ENCODE measurements around the gene C13orf46. TPM values are rescaled to one million over a fixed set of nuclear protein-coding genes. Genes with fewer than 3 reads are reported as not detected.
"Not testable (repeated sequence)": the region's sequence is repeated elsewhere in the genome, so short reads cannot be mapped to it uniquely, and the experiment has no call there.

The C13orf46 gene
- total RNA-seq, 2 experiments from 2014 or later, result 2.2 to 3.1 TPM

- Mint-ChIP-seq H3K9me3 (ENCODE audit: insufficient read depth) (no peaks in the 10 kb centered on the region), H3K4me1 (ENCODE audit: low read depth) (no peaks in the 10 kb centered on the region), H3K27ac (no peak overlapping the region), H3K27me3 (ENCODE audit: low read depth) (peaks cover 34% of the 10 kb centered on the region), H3K36me3 (ENCODE audit: low read depth) (no peaks in the 10 kb centered on the region), H3K4me3 (no peak overlapping the region)
- no peak for DNase-seq
- CTCF ChIA-PET, result no interaction called here
- no peak for ATAC-seq
- POLR2A ChIA-PET, result no interaction called here
These were observed 59.4 kb downstream of the C13orf46 start for GRCh38 chr13:113914333-113915011.

- DNase-seq, result peak; percentile 17
- CTCF ChIA-PET; H3K9me3 Mint-ChIP-seq (ENCODE audit: insufficient read depth); H3K4me3 Mint-ChIP-seq; POLR2A ChIA-PET; H3K36me3 Mint-ChIP-seq (ENCODE audit: low read depth); H3K27ac Mint-ChIP-seq; H3K4me1 Mint-ChIP-seq (ENCODE audit: low read depth); ATAC-seq: not testable (repeated sequence)
- H3K27me3 Mint-ChIP-seq (ENCODE audit: low read depth), result peaks cover 39% of the 10 kb centered on the region
These were observed 60.0 kb downstream of the C13orf46 start for GRCh38 chr13:113913838-113914237.

GRCh38 chr13:113913408-113913807, 60.5 kb downstream of the C13orf46 start:
- H3K4me3 Mint-ChIP-seq; H3K9me3 Mint-ChIP-seq (ENCODE audit: insufficient read depth); CTCF ChIA-PET; H3K27ac Mint-ChIP-seq; H3K4me1 Mint-ChIP-seq (ENCODE audit: low read depth); POLR2A ChIA-PET; DNase-seq; ATAC-seq; H3K36me3 Mint-ChIP-seq (ENCODE audit: low read depth): not testable (repeated sequence)
- peaks cover 40% of the 10 kb centered on the region for H3K27me3 Mint-ChIP-seq (ENCODE audit: low read depth)

- Mint-ChIP-seq H3K9me3 (ENCODE audit: insufficient read depth) (no peaks in the 10 kb centered on the region), H3K4me3 (no peak overlapping the region), H3K36me3 (ENCODE audit: low read depth) (no peaks in the 10 kb centered on the region), H3K27me3 (ENCODE audit: low read depth) (peaks cover 46% of the 10 kb centered on the region), H3K27ac (no peak overlapping the region), H3K4me1 (ENCODE audit: low read depth) (peaks cover 3% of the 10 kb centered on the region)
- CTCF ChIA-PET, result no interaction called here
- POLR2A ChIA-PET, result no interaction called here
- DNase-seq, result no peak
- ATAC-seq, result no peak
These were observed 61.3 kb downstream of the C13orf46 start for GRCh38 chr13:113912596-113912995.

DNA sequence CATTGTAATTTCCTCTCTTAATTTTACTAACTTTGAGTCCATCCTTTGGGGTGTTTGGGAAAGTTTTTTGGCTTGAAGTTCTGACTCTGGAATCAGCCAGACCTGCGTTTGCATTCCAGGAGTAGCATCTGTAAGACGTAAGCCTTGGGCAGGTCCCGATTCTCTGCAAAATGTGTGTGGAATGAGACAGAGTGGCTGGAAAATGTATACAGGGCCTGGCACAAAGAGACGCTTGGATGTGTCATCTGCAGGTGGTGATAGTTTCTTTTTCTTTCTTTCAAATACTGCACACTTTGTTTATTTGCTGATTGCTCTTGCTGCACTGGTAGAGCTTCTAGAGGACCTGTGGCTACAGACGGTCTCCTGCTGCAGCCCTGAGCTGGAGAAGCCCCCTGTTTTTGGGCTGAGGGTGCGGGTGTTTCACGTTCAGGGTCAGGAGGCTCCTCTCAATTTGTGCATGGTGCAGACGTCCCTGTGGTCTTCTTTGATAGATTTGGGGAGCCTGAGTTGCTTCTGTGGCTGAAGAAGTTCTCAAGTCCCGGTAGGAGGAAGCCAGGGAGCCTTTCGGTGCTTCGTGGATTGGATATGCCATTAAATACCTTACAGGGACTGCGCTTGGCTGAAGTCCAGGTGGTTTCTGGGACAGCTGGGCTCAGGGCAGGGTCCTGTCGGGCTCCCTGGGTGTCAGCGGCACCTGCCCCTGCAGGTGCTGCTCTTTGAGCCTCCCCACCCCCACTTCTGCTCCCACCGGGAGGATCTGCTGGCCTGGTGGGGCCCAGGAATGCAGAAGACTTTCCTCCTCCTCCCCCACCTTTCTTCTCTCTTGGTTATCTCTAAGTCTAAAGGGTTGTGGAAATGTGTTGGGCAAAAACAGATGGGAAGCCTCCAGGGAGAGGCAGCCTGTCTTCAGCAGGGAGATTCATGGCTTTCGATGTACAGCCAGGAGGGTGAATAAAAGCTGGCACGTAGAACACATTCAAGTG, 66.0 kb downstream of the C13orf46 start:
- Mint-ChIP-seq H3K27me3 (ENCODE audit: low read depth) (peaks cover 40% of the 10 kb centered on the region), H3K4me1 (ENCODE audit: low read depth) (peaks cover 3% of the 10 kb centered on the region), H3K9me3 (ENCODE audit: insufficient read depth) (no peaks in the 10 kb centered on the region), H3K27ac (no peak overlapping the region), H3K36me3 (ENCODE audit: low read depth) (no peaks in the 10 kb centered on the region), H3K4me3 (no peak overlapping the region)
- ChIA-PET CTCF (no interaction called here), POLR2A (no interaction called here)
- DNase-seq (peak; percentile 9), ATAC-seq (no peak)

DNA sequence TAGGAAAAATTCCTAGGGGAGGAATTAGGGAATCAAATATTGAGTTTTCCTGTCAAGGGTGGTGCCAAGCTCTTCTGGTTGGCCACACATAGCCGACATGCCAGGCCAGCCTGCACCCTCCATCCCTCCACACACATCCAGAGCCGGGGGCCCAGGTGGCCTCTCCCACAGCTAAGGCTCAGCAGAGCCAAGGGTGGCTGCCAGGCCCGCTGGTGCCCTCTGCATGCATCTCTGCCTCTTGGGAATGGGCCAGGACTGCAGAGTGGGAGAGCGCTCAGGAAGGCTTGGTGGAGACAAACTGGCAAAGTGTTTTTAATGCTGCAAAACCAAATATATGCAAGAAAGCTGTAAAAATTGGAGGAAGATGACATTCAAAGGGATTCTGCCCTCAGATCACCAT, 67.3 kb downstream of the C13orf46 start:
- peaks cover 3% of the 10 kb centered on the region for H3K4me1 Mint-ChIP-seq (ENCODE audit: low read depth)
- H3K9me3 Mint-ChIP-seq (ENCODE audit: insufficient read depth), result no peaks in the 10 kb centered on the region
- H3K27ac Mint-ChIP-seq, result no peak overlapping the region
- ChIA-PET POLR2A (no interaction called here), CTCF (no interaction called here)
- H3K27me3 Mint-ChIP-seq (ENCODE audit: low read depth), result peaks cover 31% of the 10 kb centered on the region
- ATAC-seq (no peak), DNase-seq (peak; percentile 8)
- H3K36me3 Mint-ChIP-seq (ENCODE audit: low read depth), result no peaks in the 10 kb centered on the region
- H3K4me3 Mint-ChIP-seq, result no peak overlapping the region

- H3K36me3 Mint-ChIP-seq (ENCODE audit: low read depth), result no peaks in the 10 kb centered on the region
- ChIA-PET POLR2A (no interaction called here), CTCF (no interaction called here)
- H3K27ac Mint-ChIP-seq, result no peak overlapping the region
- ATAC-seq, result no peak
- no peaks in the 10 kb centered on the region for H3K9me3 Mint-ChIP-seq (ENCODE audit: insufficient read depth)
- peaks cover 3% of the 10 kb centered on the region for H3K4me1 Mint-ChIP-seq (ENCODE audit: low read depth)
- DNase-seq, result peak; percentile 8
- H3K27me3 Mint-ChIP-seq (ENCODE audit: low read depth), result peaks cover 26% of the 10 kb centered on the region
- H3K4me3 Mint-ChIP-seq, result no peak overlapping the region
These were observed 67.9 kb downstream of the C13orf46 start for GRCh38 chr13:113905942-113906341.

DNA sequence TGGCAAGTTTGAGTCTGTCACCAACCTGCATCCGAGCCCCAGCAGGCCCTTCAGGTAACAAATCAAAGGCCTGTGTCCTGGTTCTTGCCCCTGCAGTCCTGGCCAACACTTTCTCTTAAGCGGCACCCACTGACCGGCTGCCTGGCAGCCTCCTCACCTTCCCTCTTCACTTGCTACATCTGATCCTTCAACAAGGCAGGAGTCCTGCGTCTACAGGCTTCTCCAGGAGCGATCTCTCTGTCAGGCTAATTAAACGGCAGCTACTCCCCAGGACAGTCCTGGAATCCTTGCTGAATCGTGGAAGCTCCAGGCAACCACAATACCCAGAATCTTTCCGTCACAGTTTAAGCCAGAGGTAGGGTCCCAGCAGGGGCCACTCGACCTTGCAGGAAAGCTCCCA, 68.9 kb downstream of the C13orf46 start:
- H3K4me3 Mint-ChIP-seq, result no peak overlapping the region
- ChIA-PET CTCF (interaction anchor here (1.4 kb wide), 1 partner anchor 16 kb away, joined by 3 read pairs; no protein-coding TSS in a partner anchor), POLR2A (no interaction called here)
- peaks cover 20% of the 10 kb centered on the region for H3K27me3 Mint-ChIP-seq (ENCODE audit: low read depth)
- ATAC-seq, result no peak
- peak; percentile 18 for DNase-seq
- no peaks in the 10 kb centered on the region for H3K9me3 Mint-ChIP-seq (ENCODE audit: insufficient read depth)
- H3K27ac Mint-ChIP-seq, result no peak overlapping the region
- H3K36me3 Mint-ChIP-seq (ENCODE audit: low read depth), result no peaks in the 10 kb centered on the region
- peaks cover 3% of the 10 kb centered on the region for H3K4me1 Mint-ChIP-seq (ENCODE audit: low read depth)

DNA sequence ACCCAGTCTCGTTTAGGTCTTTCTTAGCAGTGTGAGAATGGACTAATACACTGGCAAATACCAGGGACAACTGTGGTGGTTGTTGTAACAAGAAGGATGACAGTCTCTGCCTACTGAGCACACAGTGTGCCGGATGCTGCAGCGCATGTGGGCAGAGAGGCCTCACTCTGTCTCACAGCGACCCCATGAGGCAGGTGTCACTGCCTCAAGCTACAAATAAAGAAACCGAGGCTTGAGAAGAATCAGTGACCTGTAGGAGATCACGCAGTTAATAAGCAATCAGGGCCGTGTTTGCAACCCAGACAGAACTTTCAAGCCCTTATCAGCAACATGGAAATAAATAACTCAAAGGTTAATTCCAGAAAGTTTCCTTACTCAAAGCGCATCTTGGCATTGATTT, 69.5 kb downstream of the C13orf46 start:
- Mint-ChIP-seq H3K27ac (no peak overlapping the region), H3K27me3 (ENCODE audit: low read depth) (peaks cover 19% of the 10 kb centered on the region), H3K36me3 (ENCODE audit: low read depth) (no peaks in the 10 kb centered on the region), H3K4me3 (no peak overlapping the region), H3K4me1 (ENCODE audit: low read depth) (peaks cover 3% of the 10 kb centered on the region), H3K9me3 (ENCODE audit: insufficient read depth) (no peaks in the 10 kb centered on the region)
- no peak for ATAC-seq
- DNase-seq, result peak; percentile 33
- ChIA-PET CTCF (interaction anchor here (1.1 to 1.4 kb wide), 2 partner anchors 17 to 88 kb away, joined by 3 read pairs; no protein-coding TSS in a partner anchor), POLR2A (no interaction called here)

- ATAC-seq, result no peak
- H3K9me3 Mint-ChIP-seq (ENCODE audit: insufficient read depth), result no peaks in the 10 kb centered on the region
- DNase-seq, result peak; percentile 18
- H3K36me3 Mint-ChIP-seq (ENCODE audit: low read depth), result no peaks in the 10 kb centered on the region
- H3K27me3 Mint-ChIP-seq (ENCODE audit: low read depth), result peaks cover 14% of the 10 kb centered on the region
- H3K4me3 Mint-ChIP-seq, result no peak overlapping the region
- POLR2A ChIA-PET, result no interaction called here
- H3K4me1 Mint-ChIP-seq (ENCODE audit: low read depth), result peaks cover 3% of the 10 kb centered on the region
- CTCF ChIA-PET, result interaction anchor here (1.1 to 1.4 kb wide), 2 partner anchors 18 to 87 kb away, joined by 3 read pairs; no protein-coding TSS in a partner anchor
- H3K27ac Mint-ChIP-seq, result no peak overlapping the region
These were observed 70.0 kb downstream of the C13orf46 start for GRCh38 chr13:113903912-113904311.

All from activated CD8-positive, alpha-beta T cell treated with anti-CD3 and anti-CD28 coated beads, Interleukin-2, amount 10 ng/mL, durations not matched to agents 7 days and 5 days (primary cell).